GM18517 (cell line): ENCODE data around the gene CHD5.
"Not testable (repeated sequence)": the region's sequence is repeated elsewhere in the genome, so short reads cannot be mapped to it uniquely, and the experiment has no call there.

Source experiments
- ATAC-seq: cut with Tn5 transposase; IDR thresholded peaks from one replicate; pipeline ENCODE4 v1.9.1; 2021; ENCODE audit warnings: mild to moderate bottlenecking, moderate library complexity; ENCODE audit not compliant: unreplicated experiment

The CHD5 gene

GRCh38 chr1:6180268-6180706, at the start of gene CHD5:
Gene CHD5, minus strand, starts transcription at chr1:6180321. Its CDS starts 298 bp downstream, at chr1:6180023.
- no peak for ATAC-seq

GRCh38 chr1:6225651-6226050, 45.5 kb upstream of the CHD5 start:
- no peak for ATAC-seq

DNA sequence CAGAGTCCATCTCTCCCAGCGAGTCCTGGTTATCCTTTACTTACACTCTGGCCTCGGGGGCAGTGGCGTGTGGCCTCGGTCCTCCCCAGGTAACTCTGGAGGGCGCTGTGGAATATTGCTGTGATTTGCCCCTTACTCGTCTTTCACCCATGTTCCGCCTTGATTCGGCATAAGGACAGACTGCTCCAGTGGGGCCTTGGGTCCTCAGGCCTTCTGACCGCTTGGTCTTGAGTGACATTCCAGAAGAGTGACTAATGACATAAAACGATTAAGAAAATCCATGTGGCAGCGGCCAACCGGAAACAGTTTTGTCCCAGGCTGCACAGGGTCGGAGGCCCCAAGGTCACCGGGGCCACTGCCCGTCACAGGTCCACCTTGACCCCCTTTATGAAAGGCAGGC, 44.6 kb upstream of the CHD5 start:
- ATAC-seq: no peak

- ATAC-seq: no peak
Observed at GRCh38 chr1:6223617-6224016, 43.5 kb upstream of the CHD5 start.

- ATAC-seq: no peak
Observed at GRCh38 chr1:6222636-6223035, 42.5 kb upstream of the CHD5 start.

DNA sequence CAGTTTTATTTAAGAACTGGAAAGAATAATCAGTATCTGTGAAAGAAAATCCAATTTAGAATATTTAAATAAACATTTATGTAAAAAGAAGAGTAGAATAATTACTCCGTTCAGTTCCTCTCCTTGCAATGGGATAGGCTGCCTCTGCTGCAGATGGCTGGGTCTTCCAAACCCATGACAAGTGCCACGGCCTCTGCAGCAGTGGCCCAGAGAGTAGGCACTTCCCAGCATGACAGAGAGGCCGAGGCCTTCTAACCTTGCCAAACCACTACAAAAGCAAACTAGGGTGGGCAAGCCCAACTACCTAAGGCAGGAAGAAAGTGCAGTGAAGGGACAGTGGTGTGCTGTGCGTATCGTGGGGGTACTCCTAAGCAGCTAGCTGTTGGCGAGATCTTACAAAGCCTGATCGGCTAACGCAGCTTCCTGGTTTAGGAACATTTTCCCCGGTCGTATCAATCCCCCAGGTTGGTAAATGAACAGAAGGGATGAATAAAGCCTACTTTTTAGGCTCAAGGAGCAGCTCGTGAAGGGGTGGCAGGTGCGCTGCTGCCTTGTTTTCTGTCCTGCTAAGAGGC, 41.2 kb upstream of the CHD5 start:
- ATAC-seq: no peak

- ATAC-seq: no peak
Observed at GRCh38 chr1:6220236-6220635, 40.1 kb upstream of the CHD5 start.

DNA sequence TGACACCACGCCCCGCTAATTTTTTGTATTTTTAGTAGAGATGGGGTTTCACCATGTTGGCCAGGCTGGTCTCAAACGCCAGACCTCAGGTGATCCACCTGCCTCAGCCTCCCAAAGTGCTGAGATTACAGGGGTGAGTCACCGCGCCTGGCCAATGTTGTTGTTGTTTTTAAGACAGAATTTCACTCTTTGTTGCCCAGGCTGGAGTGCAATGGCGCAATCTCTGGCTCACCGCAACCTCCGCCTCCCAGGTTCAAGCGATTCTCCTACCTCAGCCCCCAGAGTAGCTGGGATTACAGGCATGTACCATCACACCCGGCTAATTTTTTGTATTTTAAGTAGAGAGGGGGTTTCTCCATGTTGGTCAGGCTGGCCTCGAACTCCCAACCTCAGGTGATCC, 39.5 kb upstream of the CHD5 start:
- not testable (repeated sequence) for ATAC-seq

GRCh38 chr1:6218375-6219164, 38.4 kb upstream of the CHD5 start:
- no peak for ATAC-seq

DNA sequence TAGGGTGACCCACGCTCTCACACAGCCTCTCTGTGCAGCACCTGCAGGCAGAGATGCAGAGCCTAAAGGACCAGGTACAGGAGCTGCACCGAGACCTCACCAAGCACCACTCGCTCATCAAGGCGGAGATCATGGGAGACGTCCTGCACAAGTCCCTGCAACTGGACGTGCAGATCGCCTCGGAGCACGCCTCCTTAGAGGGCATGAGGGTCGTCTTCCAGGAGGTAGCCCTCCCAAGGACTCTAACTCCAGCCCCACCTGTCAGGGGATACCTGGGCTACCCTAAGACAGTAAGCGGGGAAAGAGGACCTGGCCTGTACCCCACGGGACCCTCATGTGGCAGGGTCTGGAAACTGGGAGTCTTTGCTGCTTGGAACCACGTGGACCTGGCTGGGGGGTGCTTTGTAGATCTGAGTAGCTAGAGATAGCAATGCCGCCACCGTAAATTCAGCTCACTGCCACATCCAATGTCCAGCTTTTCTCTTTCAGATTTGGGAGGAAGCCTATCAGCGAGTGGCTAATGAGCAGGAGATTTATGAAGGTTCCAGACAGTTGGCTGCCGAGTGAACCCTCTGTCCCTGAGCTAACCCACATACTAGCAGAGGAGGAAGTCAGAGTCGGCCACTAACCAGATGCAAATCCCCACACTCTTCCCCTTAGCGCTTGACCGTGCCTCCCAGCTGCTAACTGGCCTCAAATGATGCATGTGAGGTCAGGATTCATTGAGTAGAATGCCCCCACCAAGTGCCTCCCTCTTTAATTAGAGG, 32.3 kb upstream of the CHD5 start:
- ATAC-seq: no peak

- ATAC-seq: no peak
Observed at GRCh38 chr1:6211731-6212130, 31.6 kb upstream of the CHD5 start.

GRCh38 chr1:6210591-6211355, 30.7 kb upstream of the CHD5 start:
- no peak for ATAC-seq

DNA sequence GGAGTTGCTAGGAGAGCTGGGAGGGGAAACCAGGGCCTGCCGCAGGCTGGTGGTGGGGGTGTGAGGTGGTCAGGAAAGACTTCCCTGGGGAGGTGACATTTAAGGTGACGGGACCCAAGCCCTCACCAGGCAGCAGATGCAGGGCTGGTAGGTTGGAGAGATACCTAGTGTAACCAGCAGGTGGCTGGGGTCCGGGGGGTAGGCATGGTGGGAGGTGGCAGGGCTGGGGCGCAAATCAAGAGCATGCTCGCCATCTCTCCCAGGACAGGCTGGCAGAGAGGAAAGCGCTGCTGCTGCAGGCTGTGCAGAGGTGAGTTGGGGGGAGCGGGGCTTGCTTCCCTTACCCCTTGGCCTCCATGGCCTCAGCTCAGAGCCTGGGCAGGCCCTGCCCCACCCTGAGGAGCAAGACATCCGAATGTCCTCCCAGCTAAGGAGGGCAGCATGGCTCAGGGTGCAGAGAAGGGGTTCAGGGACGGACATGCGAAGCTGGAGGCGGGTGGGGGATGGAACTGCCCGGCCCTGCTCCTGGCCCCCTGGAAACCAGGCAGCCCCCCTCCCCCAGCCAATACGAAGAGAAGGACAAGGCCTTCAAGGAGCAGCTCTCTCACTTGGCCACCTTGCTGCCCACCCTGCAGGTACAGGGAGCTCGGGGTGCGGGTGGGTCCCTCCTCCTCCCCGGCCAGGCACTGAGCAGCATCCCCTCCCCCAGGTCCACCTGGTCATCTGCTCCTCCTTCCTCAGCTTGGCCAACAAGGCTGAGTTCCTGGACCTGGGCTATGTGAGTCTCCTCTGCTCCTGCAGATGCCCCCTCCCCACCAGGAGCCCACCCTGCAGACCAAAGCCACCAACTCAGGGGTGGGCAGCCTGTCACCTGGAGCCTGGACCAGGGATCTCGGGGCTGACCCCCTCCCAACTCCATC, 29.8 kb upstream of the CHD5 start:
- no peak for ATAC-seq

GRCh38 chr1:6208723-6209660, 28.9 kb upstream of the CHD5 start:
- no peak for ATAC-seq

- ATAC-seq: no peak
Observed at GRCh38 chr1:6207921-6208320, 27.8 kb upstream of the CHD5 start.

DNA sequence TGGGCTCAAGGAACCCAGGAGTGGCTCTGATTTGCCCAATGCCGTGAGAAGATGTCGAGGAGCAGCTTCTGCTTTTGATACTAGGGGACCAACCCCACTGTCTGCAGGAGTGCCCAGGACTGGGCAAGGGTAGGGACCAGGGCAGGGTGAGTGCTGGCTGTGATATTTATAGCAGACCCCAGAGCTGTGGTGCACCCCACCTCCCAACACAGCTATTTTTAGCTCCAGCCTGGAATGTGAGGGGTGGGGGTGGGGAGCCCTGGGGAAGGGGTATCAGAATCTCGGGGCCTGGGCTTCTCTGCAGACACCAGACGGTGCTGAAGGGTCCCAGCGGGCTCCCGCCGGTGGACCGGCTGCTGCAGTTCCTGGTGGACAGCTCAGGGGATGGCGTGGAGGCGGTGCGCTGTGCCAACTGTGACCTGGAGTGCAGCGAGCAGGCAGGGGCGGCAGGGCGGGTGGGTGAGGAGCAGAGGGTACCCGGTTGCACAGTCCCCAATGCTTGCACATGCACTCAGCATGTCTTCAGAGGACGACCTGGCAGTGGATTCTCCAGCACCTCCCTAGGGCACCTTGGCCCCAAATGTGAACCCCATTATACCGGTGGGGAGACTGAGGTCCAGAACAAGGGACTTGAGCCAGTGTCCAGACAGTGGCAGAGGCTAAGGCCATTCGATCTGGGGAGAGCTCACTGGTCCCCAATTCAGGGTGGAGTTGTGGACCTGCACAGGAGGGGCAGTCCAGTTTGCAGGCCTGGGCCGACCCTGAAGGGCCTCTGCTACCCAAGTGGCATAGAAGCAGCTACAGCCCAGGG, 27.2 kb upstream of the CHD5 start:
- no peak for ATAC-seq

DNA sequence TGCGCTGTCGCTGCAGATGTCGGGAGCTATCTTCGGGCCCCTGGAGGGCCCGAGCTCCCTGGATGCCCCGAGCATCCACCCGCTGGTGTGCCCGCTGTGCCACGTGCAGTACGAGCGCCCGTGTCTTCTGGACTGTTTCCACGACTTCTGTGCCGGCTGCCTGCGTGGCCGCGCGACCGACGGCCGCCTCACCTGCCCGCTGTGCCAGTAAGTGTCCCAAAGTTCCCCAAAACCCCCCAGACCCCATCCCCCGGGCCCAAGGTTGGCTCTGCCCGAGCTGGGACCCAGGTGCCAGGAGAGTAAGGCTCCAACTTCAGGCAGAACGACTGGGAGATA, 26.4 kb upstream of the CHD5 start:
- no peak for ATAC-seq

DNA sequence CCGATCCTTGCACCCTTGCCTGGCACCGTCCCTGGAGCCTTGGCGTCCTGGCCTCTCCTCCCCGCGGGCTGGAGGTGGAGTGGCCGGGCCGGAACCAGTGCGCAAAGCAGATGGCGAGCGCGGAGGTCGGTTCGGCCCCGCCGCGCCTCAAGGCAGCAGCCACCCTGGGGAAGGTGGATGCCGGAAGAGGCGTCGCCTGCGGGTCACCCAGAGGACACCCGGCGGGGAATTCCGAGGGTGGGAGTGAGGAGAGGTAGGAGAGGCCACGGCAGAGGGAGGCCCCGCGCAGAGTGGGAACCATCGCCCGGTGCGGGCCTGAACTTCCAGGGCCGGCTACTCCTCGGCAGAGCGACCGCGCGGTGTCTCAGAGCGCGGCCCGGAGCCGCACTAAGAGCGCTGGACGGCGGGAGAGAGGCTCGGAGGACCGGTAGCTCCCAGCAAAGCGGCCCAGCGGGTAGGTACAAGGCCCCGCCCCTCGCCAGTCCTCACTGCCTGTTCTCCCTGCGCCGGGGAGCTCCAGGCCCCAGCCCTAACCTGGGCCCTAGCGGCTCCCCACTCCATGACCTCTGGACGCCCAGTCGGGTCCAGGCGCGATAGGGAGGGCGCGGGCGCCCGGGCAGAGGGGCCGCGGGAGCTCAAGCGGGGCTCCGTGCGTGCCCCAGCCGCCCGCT, 25.9 kb upstream of the CHD5 start, which contains the start of gene RNF207:
Gene RNF207, plus strand, starts transcription at position 271 of the 671 bp plus-strand sequence. CDS start 417 bp downstream, outside the sequence.
- peak; percentile 59 for ATAC-seq
